Measurements from ENCODE around the gene IFNA16. TPM values are rescaled to one million over a fixed set of nuclear protein-coding genes. Genes with fewer than 3 reads are reported as not detected.
A peak's percentile ranks its signal among the peaks of the same experiment; 100 is the strongest.
"Not testable (repeated sequence)": the region's sequence is repeated elsewhere in the genome, so short reads cannot be mapped to it uniquely, and the experiment has no call there.

Gene IFNA16
- total RNA-seq (2021; ENCODE audit: unreplicated experiment) = not detected
- polyA plus RNA-seq (2012) = not detected in 2 replicates
- not detected for Bru-seq, nascent RNA
- not detected for BruChase-seq, experiment 1, labeled RNA remaining after a 6-hour chase
- not detected for BruChase-seq, experiment 2, labeled RNA remaining after a 2-hour chase
- long read RNA-seq = 0 reads

DNA sequence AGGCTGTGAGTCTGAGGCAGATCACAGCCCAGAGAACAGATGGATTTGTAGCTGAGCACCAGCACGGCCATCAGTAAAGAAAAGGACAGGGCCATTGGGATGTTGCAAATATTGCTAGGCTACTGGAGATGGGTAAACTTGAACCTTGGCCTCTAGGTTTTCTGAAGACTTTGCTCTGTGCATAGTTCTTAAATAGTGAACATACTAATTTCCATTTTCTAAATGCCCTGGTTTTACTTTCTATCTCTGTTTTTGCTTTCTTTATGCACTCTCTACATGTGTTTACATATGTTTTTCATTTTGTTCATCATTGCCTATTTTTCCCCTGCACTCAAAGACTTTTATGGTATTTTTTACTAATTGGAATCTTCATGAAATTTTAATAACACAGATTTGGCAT lies at the start of gene IFNA16:
TSS of gene IFNA16 (minus strand) at position 101 of the 400 bp plus-strand sequence. CDS start at position 95, 6 bp downstream.
- CTCF ChIA-PET; H3K36me3 ChIP-seq (ENCODE audit: control insufficient read depth in 1 of 2, insufficient read depth in 2 of 2, low read length in 2 of 2); H3K79me2 ChIP-seq (ENCODE audit: insufficient read depth, low read length); H3K4me2 ChIP-seq (ENCODE audit: low read length); H3K27ac ChIP-seq (ENCODE audit: low read depth, low read length); RAD21 ChIA-PET (ENCODE audit: low non-redundant PET in 1 of 2, low total read pairs in 2 of 2, uncharacterized antibody in 2 of 2, unreplicated experiment in 2 of 2); H3K4me1 ChIP-seq (ENCODE audit: control insufficient read depth in 1 of 2, insufficient read depth in 2 of 2, low read length in 2 of 2); POLR2A ChIA-PET; H3K9me3 ChIP-seq (ENCODE audit: control insufficient read depth in 1 of 2, insufficient read depth in 1 of 2, low read depth in 1 of 2, low read length in 2 of 2); ATAC-seq; H3K4me3 ChIP-seq (replicated peaks in 1 of 2; ENCODE audit: low read depth in 1 of 2, low read length in 2 of 2); H3K27me3 ChIP-seq (ENCODE audit: insufficient read depth, low read length); intact Hi-C loops (cut with micrococcal nuclease); H4K20me1 ChIP-seq (ENCODE audit: insufficient read depth); H3K9me2 ChIP-seq (ENCODE audit: insufficient read depth); DNase-seq (ENCODE audit: low read depth, low spot score); BruUV-seq (replicated peaks); H2AFZ ChIP-seq (ENCODE audit: low read depth, low read length, poor library complexity, severe bottlenecking); H3K9ac ChIP-seq (ENCODE audit: low read length): not testable (repeated sequence)

DNA sequence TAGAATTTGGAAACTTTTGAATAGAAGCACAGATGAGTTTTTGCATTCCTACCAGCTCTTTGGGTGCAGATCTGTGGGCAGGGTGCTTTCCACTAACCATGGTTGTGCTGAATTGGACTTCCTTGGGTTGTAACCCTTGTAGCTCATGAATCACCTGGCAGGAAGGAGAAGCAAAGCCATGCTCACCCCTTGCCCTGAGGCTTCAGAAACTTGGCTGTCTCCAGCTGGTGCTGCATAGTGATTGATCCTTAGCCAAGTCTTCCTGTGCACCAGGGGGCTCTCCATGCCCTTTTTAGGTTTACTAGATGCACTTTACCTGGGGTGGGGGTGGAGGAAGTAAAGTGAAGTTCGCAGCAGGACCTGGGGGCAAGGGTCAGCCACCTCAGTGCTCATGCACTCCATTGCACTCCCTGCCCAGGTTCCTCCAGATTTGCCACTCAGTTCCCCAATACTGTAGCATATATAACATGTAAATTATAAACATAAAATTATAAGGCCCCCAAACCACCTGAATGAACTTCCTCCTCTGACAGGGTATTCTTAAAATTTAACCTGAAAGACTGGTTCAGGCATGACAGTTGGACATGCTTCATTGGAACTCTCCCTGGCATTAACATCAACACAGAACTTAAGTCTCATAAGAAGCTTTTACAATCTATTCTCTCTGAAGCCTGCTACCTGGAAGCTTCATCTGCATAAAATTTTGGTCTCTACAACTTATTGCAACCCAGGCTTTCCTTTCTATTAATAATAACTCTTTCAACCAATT lies 48.5 kb upstream of the IFNA16 start:
- no peak overlapping the region for H3K4me3 ChIP-seq (replicated peaks in 1 of 2; ENCODE audit: low read depth in 1 of 2, low read length in 2 of 2)
- no peaks in the 10 kb centered on the region for H3K9me2 ChIP-seq (ENCODE audit: insufficient read depth)
- CTCF ChIA-PET = no interaction called here
- TF ChIP-seq, protein P1, sequence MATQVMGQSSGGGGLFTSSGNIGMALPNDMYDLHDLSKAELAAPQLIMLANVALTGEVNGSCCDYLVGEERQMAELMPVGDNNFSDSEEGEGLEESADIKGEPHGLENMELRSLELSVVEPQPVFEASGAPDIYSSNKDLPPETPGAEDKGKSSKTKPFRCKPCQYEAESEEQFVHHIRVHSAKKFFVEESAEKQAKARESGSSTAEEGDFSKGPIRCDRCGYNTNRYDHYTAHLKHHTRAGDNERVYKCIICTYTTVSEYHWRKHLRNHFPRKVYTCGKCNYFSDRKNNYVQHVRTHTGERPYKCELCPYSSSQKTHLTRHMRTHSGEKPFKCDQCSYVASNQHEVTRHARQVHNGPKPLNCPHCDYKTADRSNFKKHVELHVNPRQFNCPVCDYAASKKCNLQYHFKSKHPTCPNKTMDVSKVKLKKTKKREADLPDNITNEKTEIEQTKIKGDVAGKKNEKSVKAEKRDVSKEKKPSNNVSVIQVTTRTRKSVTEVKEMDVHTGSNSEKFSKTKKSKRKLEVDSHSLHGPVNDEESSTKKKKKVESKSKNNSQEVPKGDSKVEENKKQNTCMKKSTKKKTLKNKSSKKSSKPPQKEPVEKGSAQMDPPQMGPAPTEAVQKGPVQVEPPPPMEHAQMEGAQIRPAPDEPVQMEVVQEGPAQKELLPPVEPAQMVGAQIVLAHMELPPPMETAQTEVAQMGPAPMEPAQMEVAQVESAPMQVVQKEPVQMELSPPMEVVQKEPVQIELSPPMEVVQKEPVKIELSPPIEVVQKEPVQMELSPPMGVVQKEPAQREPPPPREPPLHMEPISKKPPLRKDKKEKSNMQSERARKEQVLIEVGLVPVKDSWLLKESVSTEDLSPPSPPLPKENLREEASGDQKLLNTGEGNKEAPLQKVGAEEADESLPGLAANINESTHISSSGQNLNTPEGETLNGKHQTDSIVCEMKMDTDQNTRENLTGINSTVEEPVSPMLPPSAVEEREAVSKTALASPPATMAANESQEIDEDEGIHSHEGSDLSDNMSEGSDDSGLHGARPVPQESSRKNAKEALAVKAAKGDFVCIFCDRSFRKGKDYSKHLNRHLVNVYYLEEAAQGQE (IDR thresholded peaks at IDR 0.05; ENCODE audit: low read depth) = no peak
- peak; percentile 34 for TF ChIP-seq TCF7L2 (IDR thresholded peaks at IDR 0.05; ENCODE audit: borderline replicate concordance, extremely low read depth, insufficient read depth, insufficient read length)
- H3K4me2 ChIP-seq (ENCODE audit: low read length) = no peak overlapping the region
- no peaks in the 10 kb centered on the region for H3K9me3 ChIP-seq (ENCODE audit: control insufficient read depth in 1 of 2, insufficient read depth in 1 of 2, low read depth in 1 of 2, low read length in 2 of 2)
- H3K4me1 ChIP-seq (ENCODE audit: control insufficient read depth in 1 of 2, insufficient read depth in 2 of 2, low read length in 2 of 2) = peaks cover 0 to 3% of the 10 kb centered on the region in 2 experiments; a peak in 1 of 4 replicates
- POLR2A ChIA-PET = no interaction called here
- no peak overlapping the region for H3K27ac ChIP-seq (ENCODE audit: low read depth, low read length)
- no peaks in the 10 kb centered on the region for H3K36me3 ChIP-seq (ENCODE audit: control insufficient read depth in 1 of 2, insufficient read depth in 2 of 2, low read length in 2 of 2)
- H4K20me1 ChIP-seq (ENCODE audit: insufficient read depth) = no peaks in the 10 kb centered on the region
- RAD21 ChIA-PET (ENCODE audit: low non-redundant PET in 1 of 2, low total read pairs in 2 of 2, uncharacterized antibody in 2 of 2, unreplicated experiment in 2 of 2) = no interaction called here
- BruUV-seq (replicated peaks) = no TSS peak
- intact Hi-C loops (cut with micrococcal nuclease) = no loop called here
- H3K27me3 ChIP-seq (ENCODE audit: insufficient read depth, low read length) = peaks cover 14% of the 10 kb centered on the region
- no peak for ATAC-seq
- no peak overlapping the region for H2AFZ ChIP-seq (ENCODE audit: low read depth, low read length, poor library complexity, severe bottlenecking)
- no peaks in the 10 kb centered on the region for H3K79me2 ChIP-seq (ENCODE audit: insufficient read depth, low read length)
- no peak for DNase-seq (ENCODE audit: low read depth, low spot score)
- H3K9ac ChIP-seq (ENCODE audit: low read length) = no peak overlapping the region
